IgD-negative memory B cell (primary cell): ENCODE results near the gene TMOD2. TPM values are rescaled to one million over a fixed set of nuclear protein-coding genes. Genes with fewer than 3 reads are reported as not detected.
A peak's percentile ranks its signal among the peaks of the same experiment; 100 is the strongest.

Experiments
- H3K27ac Mint-ChIP-seq, 3 donors: one replicate each; pipeline ENCODE4 v1.8.0; 2020 to 2022; ENCODE audit warnings: mild to moderate bottlenecking in 3 of 3, mixed read lengths in 3 of 3, moderate library complexity in 1 of 3
- H3K27me3 Mint-ChIP-seq: one replicate; pipeline ENCODE4 v1.8.0; 2021; ENCODE audit warnings: mixed read lengths
- H3K36me3 Mint-ChIP-seq: one replicate; pipeline ENCODE4 v1.8.0; 2020; ENCODE audit warnings: mild to moderate bottlenecking, mixed read lengths
- H3K4me1 Mint-ChIP-seq, 3 donors: one replicate each; pipeline ENCODE4 v1.8.0; 2020 to 2022; ENCODE audit warnings: mixed read lengths in 3 of 3, mild to moderate bottlenecking in 1 of 3
- H3K4me3 Mint-ChIP-seq, 4 donors: one replicate each; pipeline ENCODE4 v1.8.0; 2020 to 2022; ENCODE audit warnings: mild to moderate bottlenecking in 4 of 4, mixed read lengths in 4 of 4, moderate library complexity in 3 of 4
- H3K9me3 Mint-ChIP-seq, 3 donors: one replicate each; pipeline ENCODE4 v1.8.0; 2020 to 2021; ENCODE audit warnings: mixed read lengths in 3 of 3, mild to moderate bottlenecking in 1 of 3
- polyA plus RNA-seq: library from polyadenylated mRNA; unstranded; fragments of 300-500 nt; fragmentation: Illumina TruSeq; gene quantifications from one replicate; pipeline ENCODE4 v1.2.3, GENCODE V29; 2021

Gene TMOD2
- polyA plus RNA-seq, 1 donor from 2014 or later: 6.4 TPM

DNA sequence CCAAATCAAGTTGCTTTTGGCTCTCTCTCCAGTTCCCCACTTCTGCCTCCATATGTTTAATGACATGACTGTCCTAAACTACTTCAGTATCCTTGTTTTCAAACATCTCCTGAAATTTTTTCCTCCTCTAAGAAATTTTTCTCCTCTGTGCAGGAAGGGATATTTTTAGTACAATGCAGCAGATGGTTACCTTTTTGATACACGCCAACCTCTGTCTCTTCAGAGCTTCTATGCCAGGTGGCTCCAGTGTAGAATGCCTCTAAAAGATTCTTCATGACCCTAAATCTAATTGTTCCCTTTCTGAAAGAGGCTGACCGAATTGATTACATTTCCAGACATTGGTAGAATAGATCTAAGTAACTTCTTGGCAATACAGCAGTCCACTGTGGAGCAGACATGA lies 111.7 kb downstream of the TMOD2 start:
- Mint-ChIP-seq H3K36me3 (peaks cover 4% of the 10 kb centered on the region), H3K27ac (no peak overlapping the region), H3K27me3 (no peaks in the 10 kb centered on the region), H3K4me3 (no peak overlapping the region), H3K9me3 (no peaks in the 10 kb centered on the region), H3K4me1 (peaks cover 4 to 29% (median 10%) of the 10 kb centered on the region in 3 donors)

DNA sequence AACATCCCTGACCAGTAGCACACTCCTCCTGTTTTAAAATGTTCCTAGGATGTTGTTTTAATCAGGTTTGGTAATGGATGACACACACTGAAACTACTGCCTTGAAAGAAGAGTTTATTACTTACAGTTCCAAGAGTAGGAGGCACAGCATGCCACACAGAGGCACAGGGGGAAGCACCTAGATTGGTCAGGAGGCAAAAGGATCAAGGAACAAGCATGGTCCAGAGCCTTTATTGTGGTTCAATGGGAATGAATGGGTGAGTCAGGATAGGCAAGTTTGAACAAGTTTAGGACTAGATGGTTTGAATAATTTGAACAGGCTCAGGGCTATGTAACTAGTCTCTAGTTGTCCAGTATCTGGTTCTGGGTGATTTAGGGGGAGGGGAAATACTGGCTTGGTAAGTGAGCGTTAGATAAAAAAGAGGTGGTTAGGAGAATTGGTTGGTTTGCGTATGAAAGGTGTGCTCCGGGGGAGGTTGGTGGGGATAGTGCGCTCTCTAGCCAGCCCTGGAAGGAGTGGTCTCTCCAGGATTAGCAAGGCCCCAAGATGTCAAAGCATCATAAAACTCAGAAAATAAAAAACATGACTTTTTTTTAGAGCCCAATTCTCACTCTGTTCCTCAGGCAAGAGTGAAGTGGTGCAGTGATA lies 113.1 kb downstream of the TMOD2 start:
- no peaks in the 10 kb centered on the region for H3K27me3 Mint-ChIP-seq
- H3K36me3 Mint-ChIP-seq: peaks cover 2% of the 10 kb centered on the region
- H3K27ac Mint-ChIP-seq: peak overlapping the region in 1 of 3 donors; percentile 69
- H3K9me3 Mint-ChIP-seq: no peaks in the 10 kb centered on the region
- no peak overlapping the region for H3K4me3 Mint-ChIP-seq
- H3K4me1 Mint-ChIP-seq: peaks cover 3 to 22% (median 7%) of the 10 kb centered on the region in 3 donors

DNA sequence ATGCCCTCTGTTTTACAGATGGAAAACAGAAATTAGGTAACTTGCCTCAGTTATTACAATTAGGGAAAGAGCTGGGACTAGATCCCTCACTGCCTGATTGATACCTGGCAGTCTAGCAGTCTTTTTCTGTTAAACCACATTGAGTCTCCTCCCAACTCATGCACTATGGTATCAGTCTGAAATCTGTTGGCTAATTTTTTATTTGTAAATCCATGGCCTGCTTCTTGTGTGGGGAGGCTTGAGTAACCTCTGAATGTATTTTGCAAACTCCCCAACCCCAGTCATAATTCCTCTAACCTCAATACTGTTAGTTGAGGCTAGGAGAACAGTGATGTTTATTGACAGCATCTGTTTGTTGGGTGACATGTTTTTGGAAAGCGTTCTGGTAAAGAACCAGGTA lies 113.9 kb downstream of the TMOD2 start:
- peaks cover 3 to 14% (median 7%) of the 10 kb centered on the region in 3 donors for H3K4me1 Mint-ChIP-seq
- no peak overlapping the region for H3K4me3 Mint-ChIP-seq
- no peaks in the 10 kb centered on the region for H3K27me3 Mint-ChIP-seq
- no peaks in the 10 kb centered on the region for H3K9me3 Mint-ChIP-seq
- H3K27ac Mint-ChIP-seq: no peak overlapping the region
- H3K36me3 Mint-ChIP-seq: peaks cover 2% of the 10 kb centered on the region

Other genes starting within 250 kb of the TMOD2 start
- gene DMXL2, start 128.8 kb upstream of the TMOD2 start, polyA plus RNA-seq: 1.1 TPM
- not detected for gene SCG3, start 70.1 kb upstream of the TMOD2 start, polyA plus RNA-seq
- gene LYSMD2, start 13.9 kb upstream of the TMOD2 start, polyA plus RNA-seq: 66.6 TPM
- 23.4 TPM for gene TMOD3, start 78.1 kb downstream of the TMOD2 start, polyA plus RNA-seq
- 13.4 TPM for gene LEO1, start 220.2 kb downstream of the TMOD2 start, polyA plus RNA-seq